SHP77 (cell line): Measurements from ENCODE around the gene MFSD12.

Experiments used
- DNase-seq, 2 experiments: peaks; one replicate each; lab custom pipeline; 2025; lab: John Stamatoyannopoulos, UW

Gene MFSD12

GRCh38 chr19:3557461-3558248 is at the start of gene MFSD12:
Gene MFSD12 (minus strand): TSS chr19:3557586. CDS start chr19:3557403, 183 bp downstream.
- peak; percentile 87 to 92 for DNase-seq

- DNase-seq: peak; percentile 30 to 42
Observed at GRCh38 chr19:3606690-3607289, 49.4 kb upstream of the MFSD12 start, which contains the start of gene TBXA2R. Gene TBXA2R (minus strand): TSS chr19:3606875. CDS start chr19:3600634, 6,241 bp downstream.

DNA sequence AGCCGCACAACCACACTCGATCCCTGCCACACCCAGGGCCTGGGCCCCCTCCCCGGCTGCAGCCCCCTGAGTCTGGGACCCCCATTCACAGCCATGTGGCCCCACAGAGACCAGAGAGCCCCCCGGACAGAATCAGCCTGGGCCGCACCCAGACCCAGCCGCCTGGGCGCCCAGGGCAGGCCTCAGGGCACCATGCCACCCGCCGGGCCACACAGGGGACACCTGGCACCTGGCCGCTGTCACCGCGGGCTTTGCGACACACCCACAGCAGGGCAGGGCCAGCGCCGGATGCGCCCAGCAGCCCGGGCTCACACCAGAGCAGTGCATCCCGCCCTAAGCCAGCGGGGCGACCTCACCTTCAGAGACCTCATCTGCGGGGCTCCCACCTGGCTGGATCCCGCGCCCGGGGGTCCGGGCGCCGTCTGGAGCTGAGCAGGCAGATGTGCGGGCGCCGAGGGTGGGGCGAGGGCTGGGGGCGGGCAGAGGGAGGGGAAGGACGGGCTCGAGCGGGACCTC is 48.8 kb upstream of the MFSD12 start:
- DNase-seq: no peak

GRCh38 chr19:3605770-3606169 is 48.4 kb upstream of the MFSD12 start:
- DNase-seq: no peak

GRCh38 chr19:3605361-3605760 is 48.0 kb upstream of the MFSD12 start:
- DNase-seq: no peak

DNA sequence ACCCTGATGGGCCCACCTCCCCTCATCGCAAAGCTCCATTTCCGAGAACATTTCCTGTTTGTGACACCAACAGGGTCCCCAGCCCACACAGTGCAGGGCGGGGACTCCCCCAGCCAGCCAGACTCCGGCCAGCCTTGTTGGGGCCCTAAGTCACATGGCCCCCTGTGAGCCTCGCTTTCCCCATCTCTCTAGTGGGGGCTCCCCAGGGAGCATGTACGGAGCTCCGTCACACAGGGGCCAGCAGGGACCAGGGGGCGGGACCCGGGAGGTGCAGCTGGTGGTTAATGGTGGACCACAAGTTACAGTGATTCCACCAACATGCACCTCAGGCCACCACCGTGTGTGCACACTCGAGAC is 47.6 kb upstream of the MFSD12 start:
- DNase-seq: no peak

- DNase-seq: no peak
Observed at GRCh38 chr19:3604227-3604986, 47.0 kb upstream of the MFSD12 start.

- DNase-seq: no peak
Observed at GRCh38 chr19:3603121-3603811, 45.9 kb upstream of the MFSD12 start.

DNA sequence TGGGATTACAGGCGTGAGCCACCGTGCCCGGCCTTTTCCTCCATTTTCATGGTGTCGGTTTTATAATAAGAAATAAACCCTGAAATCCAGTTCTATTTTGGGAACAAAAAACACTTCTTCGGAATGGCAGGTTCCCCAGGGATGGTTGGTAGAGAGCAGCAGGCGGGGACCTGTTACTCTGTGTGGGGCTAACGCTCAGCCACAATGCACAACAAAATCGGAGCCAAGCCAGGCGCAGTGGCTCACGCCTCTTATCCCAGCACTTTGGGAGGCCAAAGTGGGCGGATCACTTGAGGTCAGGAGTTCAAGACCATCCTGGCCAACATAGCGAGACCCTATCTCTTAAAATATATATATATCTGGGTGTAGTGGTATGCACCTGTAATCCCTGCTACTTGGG is 43.6 kb upstream of the MFSD12 start:
- no peak for DNase-seq

DNA sequence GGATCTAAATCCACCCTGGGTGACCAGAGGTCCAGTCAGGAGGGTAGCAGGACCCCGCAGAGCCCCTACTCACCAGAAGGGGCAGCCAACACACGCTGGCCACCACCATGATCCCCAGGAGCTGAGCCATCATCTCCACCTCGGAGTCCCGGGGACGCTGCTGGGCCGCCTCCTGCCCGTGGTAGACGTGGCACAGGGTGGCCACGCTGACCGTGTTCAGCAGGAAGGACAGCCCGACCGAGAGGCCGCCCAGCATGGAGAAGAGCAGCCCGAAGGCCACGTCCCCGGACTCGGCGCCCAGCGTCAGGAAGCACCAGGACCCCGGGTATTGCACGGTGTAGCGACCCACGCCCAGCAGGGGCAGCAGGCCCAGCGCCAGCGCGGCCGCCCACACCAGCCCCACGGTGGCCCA is 42.4 kb upstream of the MFSD12 start:
- DNase-seq: no peak

DNA sequence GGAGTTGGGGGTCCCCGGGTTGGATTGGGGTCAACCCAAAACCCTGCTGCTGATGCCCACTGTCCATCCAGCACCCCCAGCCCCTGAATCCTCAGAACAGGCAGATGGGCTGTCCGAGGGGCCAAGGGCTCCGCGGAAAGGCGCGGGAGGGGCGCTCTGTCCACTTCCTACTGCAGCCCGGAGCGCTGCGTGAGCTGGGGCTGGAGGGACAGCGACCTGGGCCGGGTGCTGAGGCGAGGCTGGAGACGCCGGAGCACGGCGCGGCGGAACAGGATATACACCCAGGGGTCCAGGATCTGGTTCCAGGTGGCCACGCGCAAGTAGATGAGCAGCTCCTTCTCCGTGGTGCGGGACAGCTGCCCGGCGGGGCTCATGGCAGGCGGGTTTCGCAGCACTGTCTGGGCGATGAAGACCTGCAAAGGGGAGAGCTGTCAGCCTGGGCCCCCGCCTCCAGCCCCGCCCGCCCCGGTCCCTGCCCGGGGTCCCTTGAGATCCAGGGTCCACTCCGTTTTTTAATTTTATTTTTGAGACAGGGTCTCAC is 38.2 kb upstream of the MFSD12 start:
- DNase-seq: no peak

DNA sequence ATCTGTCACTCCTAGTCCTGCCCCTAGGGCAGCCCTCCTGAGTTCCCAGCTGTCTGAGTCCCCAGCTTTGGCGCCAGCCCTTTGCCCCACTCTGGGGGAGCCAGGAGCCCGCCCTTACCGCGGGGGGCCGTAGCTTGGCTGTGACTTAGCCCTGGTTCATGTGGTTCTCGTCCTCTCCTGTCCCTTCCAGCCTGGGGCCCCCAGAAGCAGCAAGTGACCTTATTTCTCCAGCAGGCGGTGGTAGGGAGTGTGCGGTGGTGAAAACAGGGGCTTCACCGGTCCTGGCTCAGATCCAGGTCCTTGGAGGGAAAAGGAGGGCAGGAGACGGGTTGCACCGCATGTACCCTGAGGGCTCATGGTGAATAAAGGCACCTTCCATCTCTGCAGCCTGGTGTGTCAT is 35.8 kb upstream of the MFSD12 start:
- no peak for DNase-seq

GRCh38 chr19:3591876-3592613 is 34.7 kb upstream of the MFSD12 start:
- no peak for DNase-seq

DNA sequence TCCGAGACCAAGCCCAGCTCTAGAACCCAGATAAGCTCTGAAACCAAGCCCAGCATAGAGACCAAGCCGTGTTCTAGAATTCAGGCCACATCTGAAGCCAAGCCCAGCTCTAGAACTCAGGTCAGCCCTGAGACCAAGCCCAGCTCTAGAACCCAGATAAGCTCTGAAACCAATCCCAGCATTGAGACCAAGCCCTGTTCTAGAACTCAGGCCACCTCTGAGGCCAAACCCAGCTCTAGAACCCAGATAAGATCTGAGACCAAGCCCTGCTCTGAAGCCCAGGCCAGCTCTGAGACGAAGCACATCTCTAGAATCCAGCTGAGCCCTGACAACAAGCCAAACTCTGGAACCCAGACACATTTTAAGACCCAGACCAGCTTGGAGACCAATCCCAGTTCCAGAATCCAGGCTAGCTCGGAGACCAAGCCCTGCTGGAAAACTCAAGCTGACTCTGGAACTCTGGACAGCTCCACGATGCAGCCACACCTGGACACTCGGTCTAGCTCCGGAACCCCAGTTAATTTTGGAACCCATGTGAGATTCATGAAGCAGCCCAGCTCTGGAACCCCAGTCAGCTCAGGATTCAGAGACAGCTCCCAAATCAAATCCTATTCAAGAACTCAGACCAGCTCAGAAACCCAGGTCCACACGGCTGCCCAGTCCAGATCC is 33.7 kb upstream of the MFSD12 start:
- no peak for DNase-seq

DNA sequence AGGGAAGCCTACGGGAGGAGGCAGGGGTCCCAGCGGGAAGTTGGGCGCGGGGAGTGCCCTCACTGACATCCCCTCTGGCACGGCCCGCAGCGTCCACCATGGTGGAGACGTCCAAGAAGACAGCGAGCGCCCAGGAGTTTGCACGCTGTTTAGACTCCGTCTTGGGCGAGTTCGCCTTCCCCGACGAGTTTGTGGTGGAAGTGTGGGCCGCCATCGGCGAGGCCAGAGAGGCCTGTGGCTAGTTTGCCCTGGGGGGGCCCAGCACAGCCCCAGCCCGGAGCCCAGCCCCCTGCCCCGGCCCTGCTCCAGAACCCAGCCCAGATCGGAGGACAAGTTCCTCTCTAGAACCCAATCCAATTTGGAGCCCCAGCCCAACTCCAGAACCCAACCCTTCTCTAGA is 32.6 kb upstream of the MFSD12 start:
- no peak for DNase-seq

- DNase-seq: no peak
Observed at GRCh38 chr19:3589439-3589838, 32.1 kb upstream of the MFSD12 start.

- DNase-seq: no peak
Observed at GRCh38 chr19:3586707-3587346, 29.4 kb upstream of the MFSD12 start.

- no peak for DNase-seq
Observed at GRCh38 chr19:3586127-3586626, 28.8 kb upstream of the MFSD12 start.

GRCh38 chr19:3585301-3586126 is 28.1 kb upstream of the MFSD12 start, which contains the start of gene GIPC3:
Gene GIPC3 (plus strand): TSS chr19:3585478. CDS start chr19:3585598, 120 bp downstream.
- DNase-seq: no peak
